HG03575 (cell line): Measurements from ENCODE around the gene RTN4.

ENCODE experiments used
- ATAC-seq: cut with Tn5 transposase; IDR thresholded peaks from one replicate; pipeline ENCODE4 v1.9.1; 2021; ENCODE audit not compliant: unreplicated experiment, insufficient number of reproducible peaks, low FRiP score; ENCODE audit errors: extremely low read depth

The RTN4 gene

GRCh38 chr2:54944724-54945326 lies 105.4 kb downstream of the RTN4 start:
- no peak for ATAC-seq

DNA sequence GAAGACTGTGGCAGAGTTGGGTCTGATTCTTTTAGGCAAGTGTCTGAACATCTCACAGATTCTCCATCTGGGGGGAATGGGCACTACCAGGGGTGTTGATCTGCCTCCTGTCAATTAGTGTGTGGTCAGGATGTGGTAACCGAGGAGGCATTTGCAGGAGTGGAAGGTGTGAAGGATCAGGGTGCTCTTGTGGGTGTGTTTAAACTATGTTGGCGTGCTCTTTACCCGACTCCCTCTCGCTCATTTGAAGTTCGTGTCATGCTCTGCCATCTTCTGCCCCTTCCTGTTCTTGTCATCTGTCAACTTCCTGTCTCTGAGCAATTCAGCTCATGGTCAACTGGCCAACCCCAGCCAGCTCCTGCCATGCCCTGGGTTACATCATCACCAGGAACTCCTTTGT lies 107.9 kb downstream of the RTN4 start:
- no peak for ATAC-seq

- no peak for ATAC-seq
These were observed 108.8 kb downstream of the RTN4 start for GRCh38 chr2:54941248-54941984.

DNA sequence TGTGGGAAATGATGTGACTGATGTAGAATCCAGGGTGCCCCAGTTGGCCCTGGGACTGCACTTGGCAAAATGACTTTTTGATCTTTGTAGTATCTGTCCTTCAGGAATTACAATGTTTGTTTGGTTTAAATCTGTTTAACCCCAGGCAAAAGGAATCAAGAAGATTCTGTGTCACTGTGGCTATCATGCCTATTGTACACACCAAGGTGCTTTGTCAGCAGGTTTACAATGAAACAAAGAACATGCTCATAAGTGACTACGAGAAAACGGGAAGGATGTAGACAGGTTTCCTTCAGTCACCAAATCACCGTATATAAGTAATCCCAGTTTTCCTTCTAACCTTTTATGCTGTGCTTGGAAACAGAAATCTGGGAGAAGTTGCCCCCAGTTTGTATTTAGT lies 109.5 kb downstream of the RTN4 start:
- no peak for ATAC-seq

GRCh38 chr2:54939446-54940118 lies 110.7 kb downstream of the RTN4 start:
- ATAC-seq: no peak

GRCh38 chr2:54936766-54937165 lies 113.5 kb downstream of the RTN4 start:
- no peak for ATAC-seq

- no peak for ATAC-seq
These were observed 114.9 kb downstream of the RTN4 start for GRCh38 chr2:54935389-54935788.

- no peak for ATAC-seq
These were observed 118.8 kb downstream of the RTN4 start for GRCh38 chr2:54931473-54931872.

GRCh38 chr2:54928719-54929118 lies 121.5 kb downstream of the RTN4 start:
- no peak for ATAC-seq

DNA sequence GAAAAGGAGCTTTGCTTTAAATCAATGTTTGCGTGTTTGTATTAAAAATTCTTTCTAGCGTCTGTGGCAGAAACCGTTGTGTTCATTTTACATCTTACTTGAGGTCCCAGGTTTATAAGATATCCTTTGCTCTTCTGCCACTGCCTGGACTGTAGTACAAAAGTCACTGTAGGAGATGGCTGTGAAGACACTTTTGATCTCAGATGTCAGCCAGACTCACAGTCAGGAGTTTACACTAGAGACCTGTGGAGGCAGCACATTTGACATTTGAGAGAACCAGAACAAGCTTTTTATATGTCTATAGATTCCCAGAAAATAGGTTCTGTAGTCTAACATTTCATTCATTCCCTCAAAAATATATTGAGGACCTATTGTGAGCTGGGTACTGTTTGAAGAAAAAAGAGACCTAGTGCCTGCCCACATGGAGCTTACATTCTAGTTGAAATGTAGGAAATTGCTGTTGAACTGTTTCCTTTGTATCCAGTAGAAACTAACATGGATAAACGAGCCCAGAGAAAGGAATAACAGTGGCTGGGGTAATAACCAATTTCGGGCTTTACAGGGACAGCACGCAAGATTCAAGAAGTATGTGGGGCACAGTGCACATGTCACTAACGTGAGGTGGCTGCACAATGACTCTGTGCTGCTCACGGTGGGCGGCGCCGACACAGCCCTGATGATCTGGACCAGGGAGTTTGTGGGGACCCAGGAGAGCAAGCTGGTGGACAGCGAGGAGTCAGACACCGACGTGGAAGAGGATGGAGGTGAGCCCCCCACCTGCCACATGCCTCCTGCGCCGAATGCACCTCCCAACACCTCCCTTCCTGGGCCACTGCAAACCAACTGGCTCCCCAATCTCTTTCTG lies 122.3 kb downstream of the RTN4 start:
- no peak for ATAC-seq

DNA sequence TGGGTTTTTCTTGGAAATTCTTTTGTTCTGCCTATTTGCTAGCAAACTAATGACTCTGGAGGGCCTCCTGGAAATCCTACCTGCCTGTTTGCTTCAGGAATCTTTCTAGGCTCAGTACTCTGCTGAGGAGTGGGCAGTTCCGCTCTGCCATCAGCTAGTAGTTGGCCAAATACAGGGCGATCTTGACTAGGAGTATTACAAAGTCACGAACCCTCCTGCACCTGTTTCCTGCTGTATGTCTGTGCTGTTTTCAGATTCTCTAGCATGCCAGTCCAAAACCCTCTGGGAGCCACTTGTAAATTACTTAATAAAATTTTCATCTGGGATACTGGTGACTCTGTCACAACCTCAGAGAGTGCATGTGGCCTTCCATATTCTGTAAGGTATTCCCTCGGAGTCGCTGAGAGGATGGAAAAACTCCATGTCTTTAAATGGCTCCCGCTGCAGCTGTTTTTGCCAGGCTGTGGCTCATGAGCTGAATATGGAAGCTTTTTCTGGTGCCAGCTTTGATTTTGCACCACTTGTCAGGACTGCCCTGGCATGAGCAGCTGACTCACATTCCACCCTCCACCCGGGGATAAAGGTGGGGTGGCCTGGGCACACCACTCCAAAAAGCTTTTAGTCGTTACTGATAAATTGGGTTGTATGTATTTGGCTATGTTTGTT lies 123.0 kb downstream of the RTN4 start:
- no peak for ATAC-seq

- ATAC-seq: no peak
These were observed 125.2 kb downstream of the RTN4 start for GRCh38 chr2:54925022-54925421.

- no peak for ATAC-seq
These were observed 126.1 kb downstream of the RTN4 start for GRCh38 chr2:54924121-54924520.
